Skeletal muscle satellite cell (primary cell): ENCODE results near the gene TRPT1.

Experiments used
- H3K27me3 ChIP-seq: 2 replicates; pipeline ENCODE4 v1.7.0; 2013; ENCODE audit warnings: low read length; ENCODE audit not compliant: control insufficient read depth, insufficient read depth
- H3K36me3 ChIP-seq: 2 replicates; pipeline ENCODE4 v1.7.0; 2013; ENCODE audit warnings: mild to moderate bottlenecking, control low read depth, low read length; ENCODE audit not compliant: insufficient read depth
- H3K4me1 ChIP-seq: 2 replicates; pipeline ENCODE4 v1.7.0; 2013; ENCODE audit warnings: low read length; ENCODE audit not compliant: control insufficient read depth, insufficient read depth
- H3K4me2 ChIP-seq: 2 replicates; pipeline ENCODE4 v1.7.0; 2013; ENCODE audit warnings: mild to moderate bottlenecking, low read length
- H3K4me3 ChIP-seq: 2 replicates; pipeline ENCODE4 v1.7.0; 2013; ENCODE audit warnings: low read length
- H3K9ac ChIP-seq: 2 replicates; pipeline ENCODE4 v1.7.0; 2013; ENCODE audit warnings: mild to moderate bottlenecking, low read depth, low read length, moderate library complexity
- H3K9me3 ChIP-seq: replicated peaks from 2 replicates; pipeline ENCODE4 v1.7.0; 2013; ENCODE audit warnings: mild to moderate bottlenecking, control low read depth, low read length

TRPT1 gene

DNA sequence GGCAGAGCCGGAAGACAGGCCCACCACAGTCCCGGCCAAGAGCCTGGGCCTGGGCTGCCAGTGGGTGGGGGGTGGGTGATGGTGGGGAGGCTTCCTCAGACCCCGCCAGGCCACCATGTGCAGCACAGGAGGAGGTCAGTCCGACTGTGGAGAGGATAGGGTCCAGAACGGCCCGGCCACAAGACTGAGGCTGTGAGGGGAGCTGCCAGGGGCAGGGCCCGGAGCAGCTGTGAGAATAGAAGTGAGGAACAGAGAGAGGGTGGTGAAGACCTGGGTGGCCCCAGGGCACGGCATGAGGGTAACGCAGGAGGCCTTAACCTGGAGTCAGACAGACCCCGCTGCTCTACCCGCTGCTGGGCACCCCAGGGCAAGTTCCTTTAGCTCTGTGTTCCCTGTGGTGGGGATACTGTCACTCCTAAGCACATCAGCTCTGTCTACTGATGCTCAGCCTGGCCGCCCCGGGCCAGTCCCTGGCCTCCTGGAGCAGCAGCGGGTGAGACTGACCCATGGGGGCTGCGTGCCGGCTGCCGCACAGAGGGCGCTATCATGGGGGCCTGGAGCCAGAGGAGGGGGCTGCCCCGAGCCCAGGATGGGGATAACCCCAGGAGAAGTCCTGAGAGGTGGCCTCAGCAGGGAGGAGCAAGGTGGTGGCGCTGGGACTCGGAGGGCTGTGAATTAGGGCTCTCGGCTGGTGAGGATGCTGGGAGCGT, 17.7 kb downstream of the TRPT1 start:
- no peaks in the 10 kb centered on the region for H3K27me3 ChIP-seq
- H3K4me2 ChIP-seq, result peak overlapping the region; percentile 88
- peak overlapping the region; percentile 70 for H3K4me3 ChIP-seq
- H3K4me1 ChIP-seq, result peaks cover 47% of the 10 kb centered on the region
- H3K36me3 ChIP-seq, result peaks cover 47% of the 10 kb centered on the region
- peak overlapping the region; percentile 84 for H3K9ac ChIP-seq
- no peaks in the 10 kb centered on the region for H3K9me3 ChIP-seq

DNA sequence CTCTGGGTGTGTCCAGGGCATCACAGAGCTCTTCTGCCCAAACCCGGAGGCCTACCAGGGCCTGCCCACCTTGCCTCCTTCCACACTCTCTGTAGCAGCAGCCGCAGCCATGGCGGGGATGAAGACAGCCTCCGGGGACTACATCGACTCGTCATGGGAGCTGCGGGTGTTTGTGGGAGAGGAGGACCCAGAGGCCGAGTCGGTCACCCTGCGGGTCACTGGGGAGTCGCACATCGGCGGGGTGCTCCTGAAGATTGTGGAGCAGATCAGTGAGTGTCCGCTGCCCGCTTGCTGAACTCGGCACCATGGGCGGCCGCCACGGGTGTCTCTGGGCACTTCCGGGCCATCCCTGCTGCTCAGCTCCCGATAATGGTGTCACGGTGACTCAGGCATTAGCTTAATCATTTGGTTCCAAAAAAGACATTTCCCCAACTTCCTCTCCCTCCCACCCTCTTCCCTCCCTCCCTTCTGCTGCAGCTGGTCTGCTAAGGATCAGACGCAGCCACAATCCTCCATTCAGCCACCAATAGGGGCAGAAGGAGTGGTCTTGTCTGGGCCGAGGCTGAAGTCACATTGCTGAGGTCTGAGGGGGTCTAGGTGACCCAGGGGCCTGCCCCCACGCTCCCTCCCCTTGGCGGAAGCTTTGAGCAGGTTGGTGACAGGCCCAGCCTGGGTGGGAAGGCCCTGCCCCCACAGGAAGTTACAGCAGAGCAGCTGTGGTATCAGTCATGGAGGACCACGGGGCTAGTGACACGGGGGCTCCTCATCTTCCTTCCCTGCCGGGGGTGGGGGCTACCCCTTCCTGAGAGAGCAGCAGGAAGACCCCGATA, 18.5 kb downstream of the TRPT1 start:
- Histone ChIP-seq H3K27me3 (no peaks in the 10 kb centered on the region), H3K4me2 (peak overlapping the region; percentile 88), H3K4me3 (peak overlapping the region; percentile 70), H3K9ac (peak overlapping the region; percentile 84), H3K36me3 (peaks cover 53% of the 10 kb centered on the region), H3K9me3 (no peaks in the 10 kb centered on the region), H3K4me1 (peaks cover 47% of the 10 kb centered on the region)

DNA sequence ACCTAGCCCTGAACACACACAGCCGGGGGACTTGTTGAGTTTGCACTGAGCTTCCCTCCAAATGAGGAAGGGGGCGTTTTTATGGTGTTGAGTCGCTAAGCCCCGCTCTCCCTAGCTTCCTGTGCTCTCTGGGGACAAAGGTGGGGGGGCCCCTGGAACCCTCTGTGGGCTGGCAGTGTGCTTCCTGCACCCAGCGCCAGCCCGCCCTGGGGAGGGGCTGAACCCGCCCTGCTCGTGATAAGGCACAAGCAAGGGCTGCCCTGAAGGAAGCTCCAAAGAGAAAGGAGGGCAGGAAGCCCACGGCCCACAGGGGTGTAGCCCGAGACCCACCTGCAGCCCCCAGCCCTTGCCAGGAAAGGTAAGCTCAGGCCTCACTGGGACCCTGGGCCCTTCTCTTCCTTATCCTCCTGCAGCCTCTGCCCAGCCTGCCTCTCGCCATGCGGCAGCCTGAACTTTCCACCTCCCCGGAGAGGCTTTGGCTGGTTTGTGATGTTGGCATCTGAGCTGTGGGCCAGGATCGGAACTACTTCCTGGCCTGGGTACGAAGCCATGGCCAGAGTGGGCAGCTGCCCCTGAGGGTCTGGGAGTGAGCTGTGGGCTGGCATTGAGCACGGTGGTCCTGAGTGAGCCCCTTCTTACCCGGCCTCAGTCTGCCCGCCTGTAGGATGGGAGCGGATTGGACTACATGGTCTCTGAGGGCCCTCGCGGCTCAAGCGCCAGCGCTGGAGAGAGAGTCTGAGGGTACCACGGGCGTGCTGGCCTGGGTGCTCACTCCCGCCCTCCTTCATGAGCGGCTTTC, 19.3 kb downstream of the TRPT1 start, which contains the start of gene FERMT3:
FERMT3 (plus strand) TSS at position 265 of the 799 bp plus-strand sequence. CDS start 644 bp downstream, outside the sequence.
- no peaks in the 10 kb centered on the region for H3K9me3 ChIP-seq
- peak within 1 kb of the TSS; percentile 88 for H3K4me2 ChIP-seq
- H3K27me3 ChIP-seq, result no peaks in the 10 kb centered on the region
- H3K36me3 ChIP-seq, result peaks cover 52% of the 10 kb centered on the region
- H3K9ac ChIP-seq, result peak within 1 kb of the TSS; percentile 84
- H3K4me1 ChIP-seq, result peaks cover 47% of the 10 kb centered on the region
- H3K4me3 ChIP-seq, result peak within 1 kb of the TSS; percentile 70

DNA sequence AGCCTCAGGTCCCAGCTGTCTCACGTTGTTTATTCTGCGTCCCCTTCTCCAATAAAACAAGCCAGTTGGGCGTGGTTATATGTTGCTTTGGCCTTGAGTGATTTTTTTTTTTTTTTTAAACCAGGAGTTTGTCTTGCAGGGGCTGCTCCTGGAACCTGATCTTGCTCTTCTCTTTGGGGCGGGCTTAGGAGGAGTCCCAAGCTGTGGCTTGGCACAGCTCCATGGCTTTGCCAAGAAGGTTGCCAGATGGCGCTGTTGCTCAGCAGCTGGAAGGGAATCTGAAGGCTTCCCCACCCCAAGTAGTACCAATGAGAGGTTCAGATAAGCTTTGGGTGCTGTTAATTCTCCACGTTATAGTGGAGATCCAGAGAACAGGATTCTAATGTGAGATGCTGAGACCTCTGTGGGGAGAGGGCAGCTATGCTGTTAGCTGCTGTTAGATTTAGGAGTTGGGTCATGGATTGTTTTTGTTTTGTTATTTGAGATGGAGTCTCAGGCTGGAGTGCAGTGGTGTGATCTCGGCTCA, 21.5 kb downstream of the TRPT1 start:
- no peak overlapping the region for H3K4me3 ChIP-seq
- no peaks in the 10 kb centered on the region for H3K9me3 ChIP-seq
- peak overlapping the region; percentile 14 for H3K4me2 ChIP-seq
- peaks cover 61% of the 10 kb centered on the region for H3K36me3 ChIP-seq
- H3K4me1 ChIP-seq, result peaks cover 47% of the 10 kb centered on the region
- no peaks in the 10 kb centered on the region for H3K27me3 ChIP-seq
- H3K9ac ChIP-seq, result no peak overlapping the region

DNA sequence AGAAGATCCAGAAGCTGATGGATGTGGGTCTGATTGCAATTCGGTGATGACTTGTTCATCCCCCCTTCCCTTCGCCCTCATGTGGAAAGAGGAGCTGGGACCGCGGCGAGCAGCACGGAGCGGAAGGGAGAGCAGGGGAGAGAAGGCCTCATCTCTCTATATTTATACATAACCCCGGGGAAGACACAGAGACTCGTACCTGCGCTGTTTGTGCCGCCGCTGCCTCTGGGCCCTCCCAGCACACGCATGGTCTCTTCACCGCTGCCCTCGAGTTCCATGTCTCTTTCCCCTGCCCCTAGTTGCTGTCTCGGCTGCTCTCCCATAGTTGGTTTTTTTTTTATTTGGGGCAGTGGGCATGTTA, 21.9 kb downstream of the TRPT1 start:
- Histone ChIP-seq H3K9me3 (no peaks in the 10 kb centered on the region), H3K4me1 (peaks cover 44% of the 10 kb centered on the region), H3K36me3 (peaks cover 61% of the 10 kb centered on the region), H3K27me3 (no peaks in the 10 kb centered on the region), H3K4me2 (no peak overlapping the region), H3K9ac (no peak overlapping the region), H3K4me3 (no peak overlapping the region)

DNA sequence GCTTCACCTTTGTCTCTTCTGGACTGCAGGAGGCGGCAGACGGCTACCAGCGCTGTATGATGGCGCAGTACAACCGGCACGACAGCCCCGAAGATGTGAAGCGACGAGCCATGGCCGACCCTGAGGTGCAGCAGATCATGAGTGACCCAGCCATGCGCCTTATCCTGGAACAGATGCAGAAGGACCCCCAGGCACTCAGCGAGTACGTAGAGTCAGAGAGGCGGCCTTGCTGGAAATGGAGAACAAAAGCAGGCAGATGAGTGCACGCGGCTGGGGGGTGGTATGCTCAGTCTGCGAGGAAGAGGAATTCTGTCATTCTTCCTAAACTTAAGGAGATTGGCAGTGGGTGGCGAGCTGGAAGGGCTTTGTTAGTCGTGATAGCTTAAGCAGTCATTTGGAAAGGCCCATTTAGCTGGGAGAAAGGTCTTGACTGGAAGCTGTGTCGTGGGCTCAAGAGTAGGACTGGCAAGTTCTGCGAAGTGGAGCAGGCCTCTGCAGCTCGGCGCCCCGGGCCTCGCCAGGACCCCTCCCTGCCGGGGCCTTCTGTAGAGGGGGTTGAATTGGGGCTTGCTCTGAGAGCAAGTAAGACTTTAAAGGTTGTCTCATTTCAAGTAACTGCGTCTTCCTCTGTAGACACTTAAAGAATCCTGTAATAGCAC, 22.4 kb downstream of the TRPT1 start:
- H3K9ac ChIP-seq, result no peak overlapping the region
- peaks cover 38% of the 10 kb centered on the region for H3K4me1 ChIP-seq
- H3K4me3 ChIP-seq, result no peak overlapping the region
- H3K27me3 ChIP-seq, result no peaks in the 10 kb centered on the region
- H3K4me2 ChIP-seq, result no peak overlapping the region
- peaks cover 63% of the 10 kb centered on the region for H3K36me3 ChIP-seq
- H3K9me3 ChIP-seq, result no peaks in the 10 kb centered on the region

DNA sequence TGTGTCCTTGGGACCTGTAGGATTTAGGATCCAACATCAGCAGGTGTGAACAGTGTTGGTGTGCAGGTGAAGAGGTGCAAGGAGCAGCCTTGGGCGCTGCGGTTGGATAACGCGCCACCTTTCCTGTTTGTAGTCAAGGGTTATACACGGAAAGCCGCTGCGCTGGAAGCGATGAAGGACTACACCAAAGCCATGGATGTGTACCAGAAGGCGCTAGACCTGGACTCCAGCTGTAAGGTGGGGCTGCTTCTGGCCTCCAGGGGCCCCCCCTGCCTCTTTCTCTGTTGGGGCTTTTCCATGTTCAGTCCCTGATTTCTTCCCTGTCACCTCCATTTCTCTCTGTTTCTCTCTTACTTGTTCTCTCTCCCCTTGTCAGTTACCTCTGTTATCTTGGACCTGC, 23.0 kb downstream of the TRPT1 start:
- Histone ChIP-seq H3K4me1 (peaks cover 33% of the 10 kb centered on the region), H3K4me3 (no peak overlapping the region), H3K36me3 (peaks cover 64% of the 10 kb centered on the region), H3K9ac (no peak overlapping the region), H3K27me3 (no peaks in the 10 kb centered on the region), H3K4me2 (no peak overlapping the region), H3K9me3 (no peaks in the 10 kb centered on the region)

DNA sequence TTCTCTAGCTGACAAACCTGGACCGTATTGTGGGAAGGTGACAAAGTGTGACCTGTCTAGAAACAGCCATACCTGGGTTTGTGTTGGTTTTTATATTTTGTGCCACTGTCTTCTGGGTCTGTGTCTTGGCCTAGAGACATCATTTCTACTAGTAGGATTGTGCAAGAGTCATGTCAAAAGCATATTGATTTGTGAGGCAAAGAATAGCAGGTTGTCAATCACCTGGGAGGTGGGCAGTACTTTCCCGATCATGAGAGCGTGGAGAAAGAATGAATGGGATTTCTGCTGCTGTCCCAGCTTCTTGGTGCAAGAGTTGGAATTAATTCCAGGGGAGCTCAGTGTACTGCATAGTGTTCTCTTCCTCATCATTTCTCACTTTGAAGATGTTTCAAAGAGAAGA, 24.4 kb downstream of the TRPT1 start:
- Histone ChIP-seq H3K4me3 (no peak overlapping the region), H3K36me3 (peaks cover 75% of the 10 kb centered on the region), H3K4me1 (peaks cover 20% of the 10 kb centered on the region), H3K9me3 (no peaks in the 10 kb centered on the region), H3K4me2 (no peak overlapping the region), H3K27me3 (no peaks in the 10 kb centered on the region), H3K9ac (no peak overlapping the region)

DNA sequence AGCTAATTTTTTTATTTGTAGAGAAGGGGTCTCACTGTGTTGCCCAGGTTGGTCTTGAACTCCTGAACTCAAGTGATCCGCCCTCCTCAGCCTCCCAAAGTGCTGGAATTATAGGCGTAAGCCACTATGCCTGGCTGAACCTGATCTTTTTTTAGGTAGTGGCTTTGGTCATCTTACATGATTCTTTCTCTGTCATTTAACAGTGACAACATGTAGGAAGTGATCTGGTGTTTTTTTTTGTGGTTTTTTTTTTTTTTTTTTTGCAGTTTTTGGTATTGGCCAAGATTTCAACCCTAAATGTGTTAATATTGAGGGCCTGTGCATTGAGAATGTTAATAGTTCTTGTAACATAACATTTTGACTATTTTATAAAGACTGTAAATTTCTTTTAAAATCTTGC, 27.5 kb downstream of the TRPT1 start:
- Histone ChIP-seq H3K4me3 (no peak overlapping the region), H3K36me3 (peaks cover 86% of the 10 kb centered on the region), H3K27me3 (no peaks in the 10 kb centered on the region), H3K9ac (no peak overlapping the region), H3K4me2 (no peak overlapping the region), H3K4me1 (no peaks in the 10 kb centered on the region), H3K9me3 (no peaks in the 10 kb centered on the region)

DNA sequence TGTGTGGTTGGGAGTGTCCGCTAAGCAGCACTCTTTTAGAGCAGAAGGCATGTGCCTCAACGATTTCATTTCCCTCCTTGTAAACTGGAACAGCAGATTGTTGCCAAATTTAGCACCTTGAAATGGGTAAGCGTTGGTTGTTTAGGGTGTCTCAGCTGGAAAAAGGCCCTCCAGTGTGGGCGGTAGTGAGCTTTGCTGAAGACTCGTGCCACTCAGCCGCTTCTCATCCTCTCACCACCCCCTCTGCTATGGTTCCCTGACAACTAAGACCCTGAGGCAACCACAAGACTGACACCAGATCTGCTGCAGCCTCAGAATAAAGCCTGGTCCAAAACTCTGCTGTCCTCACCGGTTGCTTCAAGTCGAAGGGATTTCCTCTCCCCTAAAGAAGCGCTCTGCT, 29.4 kb downstream of the TRPT1 start:
- Histone ChIP-seq H3K9ac (no peak overlapping the region), H3K9me3 (no peaks in the 10 kb centered on the region), H3K36me3 (peaks cover 84% of the 10 kb centered on the region), H3K4me2 (no peak overlapping the region), H3K27me3 (no peaks in the 10 kb centered on the region), H3K4me3 (no peak overlapping the region), H3K4me1 (no peaks in the 10 kb centered on the region)

DNA sequence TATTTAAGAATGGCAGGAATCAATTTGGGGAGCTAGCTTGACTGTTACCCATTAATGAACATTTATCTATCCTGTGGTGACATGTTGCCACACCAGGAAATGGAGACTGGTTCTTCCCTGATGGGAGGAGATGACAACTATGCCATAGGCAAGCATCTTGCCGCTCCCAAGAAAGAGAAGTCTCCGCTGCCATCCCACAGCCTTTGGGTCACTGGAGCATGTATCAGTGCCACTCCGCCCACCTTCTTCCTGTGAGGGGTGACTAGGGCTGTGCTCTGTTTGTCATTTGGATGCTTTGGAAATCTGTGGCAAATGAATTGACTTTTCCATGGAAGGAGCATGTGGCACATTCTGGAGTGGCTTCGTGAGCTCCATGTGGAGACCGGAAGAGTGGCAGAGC, 33.6 kb downstream of the TRPT1 start:
- Histone ChIP-seq H3K36me3 (peaks cover 61% of the 10 kb centered on the region), H3K4me1 (no peaks in the 10 kb centered on the region)

More for the DNA sequence above, 33.6 kb downstream of the TRPT1 start:
- no peaks in the 10 kb centered on the region for H3K27me3 ChIP-seq
- no peak overlapping the region for H3K9ac ChIP-seq
- H3K9me3 ChIP-seq, result no peaks in the 10 kb centered on the region
- no peak overlapping the region for H3K4me3 ChIP-seq
- no peak overlapping the region for H3K4me2 ChIP-seq
